HEK293T (cell line): ENCODE results near the gene ADK.

Experiments
- CTCF ChIA-PET: fragments of 350-600 bp; formaldehyde crosslinking; extraction: SDS; loops from one replicate; lab custom pipeline; 2021; ENCODE audit warnings: antibody characterized with exemption, inconsistent platforms; lab: Yijun Ruan, JAX
- POLR2A ChIA-PET: fragments of 350-600 bp; formaldehyde crosslinking; extraction: SDS; loops from one replicate; lab custom pipeline; 2020; ENCODE audit warnings: antibody characterized with exemption, inconsistent platforms; lab: Yijun Ruan, JAX
- DNase-seq: peaks from one replicate; pipeline ENCODE4 v3.0.0; 2012; ENCODE audit warnings: mixed read lengths; ENCODE audit errors: extremely low spot score
- ARNT ChIP-seq: fragments of 450-650 bp; IDR thresholded peaks from 2 replicates; pipeline ENCODE4 v1.6.1; 2017; ENCODE audit warnings: mild to moderate bottlenecking
- BHLHE40 ChIP-seq: fragments of 450-650 bp; IDR thresholded peaks from 2 replicates; pipeline ENCODE4 v1.6.1; 2016; ENCODE audit warnings: mild to moderate bottlenecking, moderate library complexity, borderline replicate concordance
- CTBP1 ChIP-seq: fragments of 450-650 bp; IDR thresholded peaks from 2 replicates; pipeline ENCODE4 v1.6.1; 2016; ENCODE audit warnings: borderline replicate concordance
- ELF4 ChIP-seq: fragments of 450-650 bp; IDR thresholded peaks from 2 replicates; pipeline ENCODE4 v1.6.1; 2017; ENCODE audit warnings: antibody characterized with exemption
- FOXA1 ChIP-seq: fragments of 450-650 bp; IDR thresholded peaks from 2 replicates; pipeline ENCODE4 v1.6.1; 2016; ENCODE audit warnings: mild to moderate bottlenecking
- FOXK2 ChIP-seq: fragments of 450-650 bp; IDR thresholded peaks from 2 replicates; pipeline ENCODE4 v1.6.1; 2016; ENCODE audit warnings: mild to moderate bottlenecking
- FOXM1 ChIP-seq: fragments of 450-650 bp; IDR thresholded peaks from 2 replicates; pipeline ENCODE4 v1.6.1; 2017; ENCODE audit warnings: mild to moderate bottlenecking, borderline replicate concordance
- HDGF ChIP-seq: fragments of 450-650 bp; IDR thresholded peaks from 2 replicates; pipeline ENCODE4 v1.6.1; 2017; ENCODE audit warnings: antibody characterized with exemption, borderline replicate concordance
- L3MBTL2 ChIP-seq: fragments of 450-650 bp; conservative IDR thresholded peaks from 2 replicates; pipeline ENCODE4 v1.6.1; 2016; ENCODE audit warnings: mild to moderate bottlenecking
- LEF1 ChIP-seq: fragments of 450-650 bp; IDR thresholded peaks from 2 replicates; pipeline ENCODE4 v1.6.1; 2017; ENCODE audit warnings: mild to moderate bottlenecking, borderline replicate concordance
- NFRKB ChIP-seq: fragments of 450-650 bp; IDR thresholded peaks from 2 replicates; pipeline ENCODE4 v1.6.1; 2016; ENCODE audit warnings: mild to moderate bottlenecking, moderate library complexity
- PKNOX1 ChIP-seq: fragments of 450-650 bp; IDR thresholded peaks from 2 replicates; pipeline ENCODE4 v1.6.1; 2016
- SP1 ChIP-seq: fragments of 450-650 bp; IDR thresholded peaks from 2 replicates; pipeline ENCODE4 v1.6.1; 2017
- SUZ12 ChIP-seq: fragments of 450-650 bp; IDR thresholded peaks from 2 replicates; pipeline ENCODE4 v1.6.1; 2016; ENCODE audit warnings: mild to moderate bottlenecking
- TARDBP ChIP-seq: fragments of 450-650 bp; IDR thresholded peaks from 2 replicates; pipeline ENCODE4 v1.6.1; 2016
- ZNF384 ChIP-seq: fragments of 450-650 bp; IDR thresholded peaks from 2 replicates; pipeline ENCODE4 v1.6.1; 2016

ADK gene

DNA sequence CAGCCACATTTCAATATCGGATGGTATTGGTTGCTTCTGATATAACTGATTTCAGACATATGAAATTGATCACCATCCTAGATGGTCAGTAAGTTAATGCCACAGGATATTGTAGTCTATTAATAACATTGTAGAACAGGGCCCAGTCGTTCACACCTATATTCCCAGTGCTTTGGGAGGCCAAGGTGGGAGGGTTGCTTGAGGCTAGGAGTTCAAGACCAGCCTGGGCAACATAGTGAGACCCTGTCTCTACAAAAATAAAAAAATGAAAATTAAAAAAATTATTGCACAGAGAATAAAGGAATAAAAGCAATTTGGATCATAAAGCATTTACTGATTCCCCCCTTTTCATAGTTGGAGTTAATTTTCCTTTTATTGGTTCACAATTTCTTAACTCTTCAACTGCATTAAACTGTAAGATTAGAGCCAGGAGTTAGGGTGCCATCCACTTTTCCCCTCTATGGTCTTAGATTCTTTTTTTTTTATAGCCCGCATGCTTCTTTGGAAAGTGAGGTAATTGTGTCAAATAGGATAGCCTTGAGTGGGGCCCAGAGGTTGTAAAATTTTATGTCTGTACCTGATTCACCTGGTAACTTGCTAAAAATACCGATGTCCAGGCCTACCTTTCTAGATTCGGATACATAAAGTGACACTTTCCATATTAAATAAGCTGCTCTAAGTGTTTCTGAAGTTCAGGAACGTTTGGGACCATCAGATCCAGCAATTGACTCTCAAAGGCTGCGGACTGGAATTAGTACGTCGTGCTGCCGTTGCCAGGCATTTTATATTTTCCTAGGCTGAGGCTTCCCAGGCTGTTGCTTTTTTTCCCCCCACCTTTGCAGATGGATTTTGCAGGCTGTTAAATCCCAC is 24.7 kb downstream of the ADK start:
- ChIA-PET CTCF (no interaction called here), POLR2A (interaction anchor here (0.8 to 2.3 kb wide), 9 partner anchors 8 to 176 kb away, joined by 4 to 13 read pairs (median 5); partner anchors contain the start of genes ADK and AP3M1)
- DNase-seq = no peak
- TF ChIP-seq PKNOX1 = no peak
- TF ChIP-seq LEF1 = no peak
- no peak for TF ChIP-seq SUZ12
- TF ChIP-seq ELF4 = 0 out of 2 replicates have a peak, but pooled peaks have one; percentile 4
- no peak for TF ChIP-seq L3MBTL2
- no peak for TF ChIP-seq SP1
- TF ChIP-seq FOXK2 = no peak
- no peak for TF ChIP-seq TARDBP

- TF ChIP-seq FOXK2 (no peak), NFRKB (peak; percentile 48; the same call in 1 of the 2 replicates), ZNF384 (no peak), PKNOX1 (no peak), FOXA1 (no peak), TARDBP (peak; percentile 53; the same call in 1 of the 2 replicates), CTBP1 (no peak), L3MBTL2 (peak; percentile 90), ELF4 (no peak), BHLHE40 (no peak), SP1 (no peak), LEF1 (no peak), SUZ12 (no peak), FOXM1 (peak; percentile 30; the same call in 1 of the 2 replicates), ARNT (no peak), HDGF (no peak)
- ChIA-PET POLR2A (interaction anchor here (0.8 to 2.3 kb wide), 9 partner anchors 9 to 177 kb away, joined by 4 to 13 read pairs (median 5); partner anchors contain the start of genes ADK and AP3M1), CTCF (no interaction called here)
- peak; percentile 79 for DNase-seq
These were observed 25.5 kb downstream of the ADK start for GRCh38 chr10:74176380-74177139.

DNA sequence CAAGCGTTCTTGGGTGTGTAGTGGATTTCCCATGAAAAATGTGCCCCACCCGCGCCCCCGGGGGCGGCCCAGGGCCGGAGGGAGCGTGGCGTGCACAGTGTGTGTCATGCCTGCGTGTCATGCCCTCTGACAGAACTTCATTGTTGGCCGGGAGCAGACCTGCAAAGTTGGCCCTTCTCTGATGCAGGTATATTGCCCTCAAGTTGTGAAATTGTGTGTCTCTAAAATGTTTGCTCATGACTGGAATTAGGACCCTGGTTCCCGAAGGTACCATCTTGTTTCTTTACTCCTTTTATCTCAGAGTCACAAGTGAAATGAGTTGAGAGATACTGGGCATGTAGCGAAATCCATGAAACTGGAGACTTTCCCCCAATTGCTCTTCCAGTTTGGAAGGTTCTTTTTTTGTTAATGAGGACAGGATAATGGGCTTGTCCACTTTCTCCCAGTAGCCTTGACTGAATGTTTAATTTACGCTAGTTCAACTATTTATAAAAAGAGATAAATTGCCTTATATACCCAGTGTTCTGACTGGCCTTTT is 26.2 kb downstream of the ADK start:
- TF ChIP-seq NFRKB (no peak), LEF1 (no peak), FOXA1 (no peak), L3MBTL2 (no peak), FOXK2 (no peak), ZNF384 (no peak), TARDBP (no peak), FOXM1 (no peak), BHLHE40 (no peak), SP1 (no peak), ARNT (no peak), CTBP1 (no peak), PKNOX1 (no peak), HDGF (no peak), SUZ12 (no peak)
- DNase-seq = peak; percentile 16
- POLR2A ChIA-PET = interaction anchor here (1.5 to 2.3 kb wide), 3 partner anchors 10 to 21 kb away, joined by 4 to 13 read pairs (median 7); no protein-coding TSS in a partner anchor
- CTCF ChIA-PET = no interaction called here

- no peak for DNase-seq
- no peak for TF ChIP-seq TARDBP
- TF ChIP-seq FOXK2 = no peak
- no peak for TF ChIP-seq ARNT
- TF ChIP-seq ELF4 = no peak
- TF ChIP-seq SUZ12 = no peak
- no peak for TF ChIP-seq HDGF
- ChIA-PET CTCF (interaction anchor here (0.7 kb wide), 1 partner anchor 199 kb away, joined by 3 read pairs; no protein-coding TSS in a partner anchor), POLR2A (interaction anchor here (2.3 kb wide), 1 partner anchor 12 kb away, joined by 13 read pairs; no protein-coding TSS in a partner anchor)
These were observed 27.2 kb downstream of the ADK start for GRCh38 chr10:74178042-74178791.
